Amniotic stem cell (primary cell): Measurements from ENCODE around the gene TGFB1I1.

Experiments used
- DNase-seq: peaks from one replicate; lab custom pipeline; 2025; lab: John Stamatoyannopoulos, UW

TGFB1I1 gene

GRCh38 chr16:31452631-31453106 lies 19.3 kb upstream of the TGFB1I1 start:
- DNase-seq, result peak; percentile 74

- DNase-seq, result no peak
These were observed 18.4 kb upstream of the TGFB1I1 start for GRCh38 chr16:31453255-31454204.

- DNase-seq, result no peak
These were observed 16.2 kb upstream of the TGFB1I1 start for GRCh38 chr16:31455601-31456314.

- no peak for DNase-seq
These were observed 15.0 kb upstream of the TGFB1I1 start for GRCh38 chr16:31456988-31457360.

- no peak for DNase-seq
These were observed 13.7 kb upstream of the TGFB1I1 start for GRCh38 chr16:31458073-31458843.

GRCh38 chr16:31458844-31459686 lies 12.9 kb upstream of the TGFB1I1 start, which contains the start of gene ARMC5:
ARMC5 (plus strand) TSS chr16:31459501; CDS start chr16:31459525, 24 bp downstream.
- peak; percentile 95 for DNase-seq

- DNase-seq, result peak; percentile 100
These were observed 12.0 kb upstream of the TGFB1I1 start for GRCh38 chr16:31459687-31460581.

GRCh38 chr16:31460582-31461002 lies 11.4 kb upstream of the TGFB1I1 start:
- DNase-seq, result peak; percentile 60

- DNase-seq, result no peak
These were observed 10.6 kb upstream of the TGFB1I1 start for GRCh38 chr16:31461201-31461920.

GRCh38 chr16:31461921-31462804 lies 9.8 kb upstream of the TGFB1I1 start:
- DNase-seq, result no peak

GRCh38 chr16:31464348-31464769 lies 7.6 kb upstream of the TGFB1I1 start:
- no peak for DNase-seq

- DNase-seq, result no peak
These were observed 7.1 kb upstream of the TGFB1I1 start for GRCh38 chr16:31464781-31465260.

- no peak for DNase-seq
These were observed 6.1 kb upstream of the TGFB1I1 start for GRCh38 chr16:31465788-31466370.

- DNase-seq, result no peak
These were observed 5.5 kb upstream of the TGFB1I1 start for GRCh38 chr16:31466381-31466841.

- no peak for DNase-seq
These were observed 4.7 kb upstream of the TGFB1I1 start for GRCh38 chr16:31467151-31467773.

GRCh38 chr16:31467858-31468257 lies 4.1 kb upstream of the TGFB1I1 start:
- DNase-seq, result no peak

GRCh38 chr16:31470615-31471014 lies 1.3 kb upstream of the TGFB1I1 start:
- DNase-seq, result no peak
